Measurements from ENCODE around the gene ATXN1.

ATXN1 gene

GRCh38 chr6:16765235-16765634 lies 4.0 kb upstream of the ATXN1 start:
- Histone ChIP-seq H3K4me2 (peak overlapping the region; percentile 49; the same call in 1 of the 2 replicates), H3K4me1 (ENCODE audit: low read depth, poor library complexity, severe bottlenecking) (peaks cover 61% of the 10 kb centered on the region), H3K27ac (no peak overlapping the region; the same call in 1 of the 2 replicates), H3K9ac (no peak overlapping the region), H2AFZ (ENCODE audit: low read depth) (no peak overlapping the region), H3K4me3 (IDR thresholded peaks at IDR 0.05; ENCODE audit: insufficient read depth, low read depth, low read length) (no peak overlapping the region), H3K27me3 (ENCODE audit: insufficient read depth, low read depth) (no peaks in the 10 kb centered on the region), H3K79me2 (ENCODE audit: insufficient read depth, low read depth) (no peaks in the 10 kb centered on the region), H3K36me3 (ENCODE audit: insufficient read depth) (no peaks in the 10 kb centered on the region), H4K20me1 (ENCODE audit: insufficient read depth) (no peaks in the 10 kb centered on the region)
- TF ChIP-seq CTCF (conservative IDR thresholded peaks at IDR 0.05; ENCODE audit: low read depth, low read length), result no peak

- Histone ChIP-seq H3K36me3 (ENCODE audit: insufficient read depth) (no peaks in the 10 kb centered on the region), H3K27me3 (ENCODE audit: insufficient read depth, low read depth) (no peaks in the 10 kb centered on the region), H2AFZ (ENCODE audit: low read depth) (no peak overlapping the region), H4K20me1 (ENCODE audit: insufficient read depth) (no peaks in the 10 kb centered on the region), H3K4me2 (peak overlapping the region; percentile 49), H3K79me2 (ENCODE audit: insufficient read depth, low read depth) (peaks cover 2% of the 10 kb centered on the region; the same call in 1 of the 2 replicates), H3K9ac (peak overlapping the region; percentile 3; the same call in 1 of the 2 replicates), H3K4me1 (ENCODE audit: low read depth, poor library complexity, severe bottlenecking) (peaks cover 61% of the 10 kb centered on the region), H3K4me3 (IDR thresholded peaks at IDR 0.05; ENCODE audit: insufficient read depth, low read depth, low read length) (no peak overlapping the region), H3K27ac (no peak overlapping the region; the same call in 1 of the 2 replicates)
- TF ChIP-seq CTCF (conservative IDR thresholded peaks at IDR 0.05; ENCODE audit: low read depth, low read length), result peak; percentile 61
These were observed 3.1 kb upstream of the ATXN1 start for GRCh38 chr6:16764188-16764950.

- H3K4me3 ChIP-seq (IDR thresholded peaks at IDR 0.05; ENCODE audit: insufficient read depth, low read depth, low read length), result no peak overlapping the region
- H3K4me2 ChIP-seq, result peak overlapping the region; percentile 49
- peak; percentile 77 for TF ChIP-seq CTCF (conservative IDR thresholded peaks at IDR 0.05; ENCODE audit: low read depth, low read length)
- peak overlapping the region; percentile 82 for H3K27ac ChIP-seq
- H3K79me2 ChIP-seq (ENCODE audit: insufficient read depth, low read depth), result peaks cover 18% of the 10 kb centered on the region
- peaks cover 57% of the 10 kb centered on the region for H3K4me1 ChIP-seq (ENCODE audit: low read depth, poor library complexity, severe bottlenecking)
- H4K20me1 ChIP-seq (ENCODE audit: insufficient read depth), result no peaks in the 10 kb centered on the region
- H2AFZ ChIP-seq (ENCODE audit: low read depth), result peak overlapping the region; percentile 62; the same call in 1 of the 2 replicates
- peak overlapping the region; percentile 75 for H3K9ac ChIP-seq
- H3K36me3 ChIP-seq (ENCODE audit: insufficient read depth), result no peaks in the 10 kb centered on the region
- no peaks in the 10 kb centered on the region for H3K27me3 ChIP-seq (ENCODE audit: insufficient read depth, low read depth)
These were observed 1.6 kb upstream of the ATXN1 start for GRCh38 chr6:16762550-16763477.

GRCh38 chr6:16762268-16762549 lies 949 bp upstream of the ATXN1 start:
- Histone ChIP-seq H3K4me1 (ENCODE audit: low read depth, poor library complexity, severe bottlenecking) (peaks cover 56% of the 10 kb centered on the region), H3K27ac (peak overlapping the region; percentile 82), H2AFZ (ENCODE audit: low read depth) (peak overlapping the region; percentile 62; the same call in 1 of the 2 replicates), H3K4me2 (peak overlapping the region; percentile 49), H4K20me1 (ENCODE audit: insufficient read depth) (no peaks in the 10 kb centered on the region), H3K9ac (peak overlapping the region; percentile 75), H3K79me2 (ENCODE audit: insufficient read depth, low read depth) (peaks cover 22% of the 10 kb centered on the region), H3K36me3 (ENCODE audit: insufficient read depth) (no peaks in the 10 kb centered on the region), H3K27me3 (ENCODE audit: insufficient read depth, low read depth) (no peaks in the 10 kb centered on the region), H3K4me3 (IDR thresholded peaks at IDR 0.05; ENCODE audit: insufficient read depth, low read depth, low read length) (no peak overlapping the region)
- no peak for TF ChIP-seq CTCF (conservative IDR thresholded peaks at IDR 0.05; ENCODE audit: low read depth, low read length)

All from KMS-11 (cell line).